WTC11 (cell line): ENCODE measurements around the gene KLHL30. TPM values are rescaled to one million over a fixed set of nuclear protein-coding genes. Genes with fewer than 3 reads are reported as not detected.

Experiments used
- ATAC-seq: fragments of 200-7000 bp; cut with Tn5 transposase; 2 replicates; pipeline ENCODE4 v1.10.0; 2021; ENCODE audit warnings: mild to moderate bottlenecking, moderate library complexity
- CTCF ChIA-PET: fragments of 300-600 bp; sonication (Branson Sonifier 250); formaldehyde crosslinking; loops from one replicate; lab custom pipeline; 2021; ENCODE audit warnings: antibody characterized with exemption; lab: Charles Lee
- POLR2A ChIA-PET: fragments of 350-600 bp; sonication (Branson Sonifier 250); formaldehyde crosslinking; loops from one replicate; lab custom pipeline; 2021; ENCODE audit warnings: antibody characterized with exemption; lab: Charles Lee
- DNase-seq: peaks from one replicate; pipeline ENCODE4 v3.0.0; 2021; ENCODE audit warnings: low spot score
- H3K27ac Mint-ChIP-seq: 2 replicates; pipeline ENCODE4 v1.8.0; 2021; ENCODE audit warnings: mixed read lengths
- H3K27me3 Mint-ChIP-seq: 2 replicates; pipeline ENCODE4 v1.8.0; 2021; ENCODE audit warnings: low read depth, mild to moderate bottlenecking, moderate library complexity, mixed read lengths
- H3K36me3 Mint-ChIP-seq: 2 replicates; pipeline ENCODE4 v1.8.0; 2021; ENCODE audit warnings: mixed read lengths
- H3K4me1 Mint-ChIP-seq: 2 replicates; pipeline ENCODE4 v1.8.0; 2022; ENCODE audit warnings: mixed read lengths
- H3K4me3 Mint-ChIP-seq: 2 replicates; pipeline ENCODE4 v1.8.0; 2021; ENCODE audit warnings: mild to moderate bottlenecking, moderate library complexity, mixed read lengths
- H3K9me3 Mint-ChIP-seq: 2 replicates; pipeline ENCODE4 v1.8.0; 2021; ENCODE audit warnings: mixed read lengths
- CDX4 ChIP-seq: fragments of 250-450 bp; sonication (Bioruptor Pico); IDR thresholded peaks from 2 replicates; pipeline ENCODE4 v1.9.0; 2021; ENCODE audit warnings: moderate library complexity, mild to moderate bottlenecking, inconsistent platforms, borderline replicate concordance
- E2F5 ChIP-seq: sonication (generic); formaldehyde crosslinking; IDR thresholded peaks from 2 replicates; pipeline ENCODE4 v1.8.1; 2022; ENCODE audit warnings: mild to moderate bottlenecking, moderate library complexity, missing genetic modification reagents
- ESRRA ChIP-seq: sonication (generic); formaldehyde crosslinking; IDR thresholded peaks from 2 replicates; pipeline ENCODE4 v1.8.1; 2022; ENCODE audit warnings: mild to moderate bottlenecking, missing genetic modification reagents, borderline replicate concordance
- GRHL2 ChIP-seq: fragments of 250-450 bp; sonication (Bioruptor Pico); IDR thresholded peaks from 2 replicates; pipeline ENCODE4 v1.8.0; 2022; ENCODE audit warnings: mild to moderate bottlenecking, moderate library complexity; ENCODE audit not compliant: insufficient replicate concordance, severe bottlenecking
- HMGA2 ChIP-seq: fragments of 250-450 bp; sonication (Bioruptor Pico); IDR thresholded peaks from 2 replicates; pipeline ENCODE4 v1.4.0; 2021; ENCODE audit warnings: mild to moderate bottlenecking, moderate library complexity
- JUN ChIP-seq: sonication (generic); formaldehyde crosslinking; IDR thresholded peaks from 2 replicates; pipeline ENCODE4 v1.8.0; 2023; ENCODE audit warnings: mild to moderate bottlenecking, missing genetic modification reagents
- MYBL2 ChIP-seq: sonication (generic); formaldehyde crosslinking; IDR thresholded peaks from 2 replicates; pipeline ENCODE4 v1.8.1; 2023; ENCODE audit warnings: mild to moderate bottlenecking, moderate library complexity, missing genetic modification reagents
- PRRX2 ChIP-seq: fragments of 250-450 bp; sonication (Bioruptor Pico); IDR thresholded peaks from 2 replicates; pipeline ENCODE4 v1.8.0; 2021; ENCODE audit warnings: mild to moderate bottlenecking
- RELA ChIP-seq: sonication (generic); formaldehyde crosslinking; IDR thresholded peaks from 2 replicates; pipeline ENCODE4 v1.8.1; 2022; ENCODE audit warnings: missing genetic modification reagents, mild to moderate bottlenecking, borderline replicate concordance
- USF2 ChIP-seq: sonication (generic); formaldehyde crosslinking; IDR thresholded peaks from 2 replicates; pipeline ENCODE4 v1.8.1; 2023; ENCODE audit warnings: mild to moderate bottlenecking, missing genetic modification reagents, moderate library complexity
- ZBTB43 ChIP-seq: sonication (generic); formaldehyde crosslinking; IDR thresholded peaks from 2 replicates; pipeline ENCODE4 v1.8.1; 2023; ENCODE audit warnings: mild to moderate bottlenecking, missing genetic modification reagents
- ZNF317 ChIP-seq: sonication (generic); formaldehyde crosslinking; IDR thresholded peaks from 2 replicates; pipeline ENCODE4 v1.8.1; 2023; ENCODE audit warnings: low read depth, mild to moderate bottlenecking, moderate library complexity, missing genetic modification reagents, borderline replicate concordance
- ZNF396 ChIP-seq: fragments of 250-450 bp; sonication (Bioruptor Pico); IDR thresholded peaks from 2 replicates; pipeline ENCODE4 v1.8.0; 2021; ENCODE audit warnings: mild to moderate bottlenecking, moderate library complexity, borderline replicate concordance
- ZNF416 ChIP-seq: fragments of 250-450 bp; sonication (Bioruptor Pico); IDR thresholded peaks from 2 replicates; pipeline ENCODE4 v1.9.0; 2021; ENCODE audit warnings: mild to moderate bottlenecking, inconsistent platforms
- ZSCAN18 ChIP-seq: fragments of 250-450 bp; sonication (Bioruptor Pico); IDR thresholded peaks from 2 replicates; pipeline ENCODE4 v2.1.2; 2022; ENCODE audit warnings: mild to moderate bottlenecking, moderate library complexity
- total RNA-seq: library from RNA; stranded (reverse); gene quantifications from 3 replicates; pipeline ENCODE4 v1.2.3, GENCODE V29; 2021

The KLHL30 gene
- total RNA-seq, 1 experiment from 2014 or later = not detected

- no peak for TF ChIP-seq ZSCAN18 (CRISPR knock-in tag)
Measured at GRCh38 chr2:238141541-238142318, 3.3 kb downstream of the KLHL30 start (continued).

GRCh38 chr2:238142382-238143205, 4.1 kb downstream of the KLHL30 start:
- H3K4me3 Mint-ChIP-seq = no peak overlapping the region
- ChIA-PET POLR2A (interaction anchor here (0.7 kb wide), 1 partner anchor 148 kb away, joined by 5 read pairs; no protein-coding TSS in a partner anchor), CTCF (interaction anchor here (0.8 to 1.5 kb wide), 3 partner anchors 15 to 36 kb away, joined by 3 to 5 read pairs (median 3); no protein-coding TSS in a partner anchor)
- no peaks in the 10 kb centered on the region for H3K4me1 Mint-ChIP-seq
- no peaks in the 10 kb centered on the region for H3K9me3 Mint-ChIP-seq
- ATAC-seq (no peak), DNase-seq (no peak)
- no peak overlapping the region for H3K27ac Mint-ChIP-seq
- H3K27me3 Mint-ChIP-seq = no peaks in the 10 kb centered on the region
- TF ChIP-seq CDX4 (CRISPR knock-in tag) = no peak
- TF ChIP-seq E2F5 (CRISPR knock-in tag) = no peak
- no peak for TF ChIP-seq PRRX2 (CRISPR knock-in tag)
- no peak for TF ChIP-seq ZNF416 (CRISPR knock-in tag)
- no peak for TF ChIP-seq USF2 (CRISPR knock-in tag)
- TF ChIP-seq ZNF396 (CRISPR knock-in tag) = no peak
- no peak for TF ChIP-seq ZNF317 (CRISPR knock-in tag)
- no peak for TF ChIP-seq ESRRA (CRISPR knock-in tag)
- TF ChIP-seq MYBL2 (CRISPR knock-in tag) = no peak
- no peak for TF ChIP-seq RELA
- TF ChIP-seq ZBTB43 (CRISPR knock-in tag) = no peak
- TF ChIP-seq HMGA2 = no peak
- no peak for TF ChIP-seq GRHL2
- TF ChIP-seq JUN (CRISPR knock-in tag) = no peak
- no peaks in the 10 kb centered on the region for H3K36me3 Mint-ChIP-seq
